Gastroesophageal sphincter (tissue), 3 donors: ENCODE data around the gene ZNF436.

ENCODE experiments used
- CTCF ChIP-seq, 4 experiments: fragments of 200-600 bp in 2 of 4; fragments of 450-650 bp in 2 of 4; sonication (generic) in 1 of 4; IDR thresholded peaks; one replicate each; pipeline ENCODE4 v1.5.1; 2017 to 2019; ENCODE audit warnings: antibody characterized with exemption in 4 of 4, mild to moderate bottlenecking in 2 of 4, moderate library complexity in 2 of 4
- EP300 ChIP-seq: sonication (generic); formaldehyde crosslinking; IDR thresholded peaks from one replicate; pipeline ENCODE4 v1.6.1; 2017; ENCODE audit warnings: antibody characterized with exemption, mild to moderate bottlenecking
- POLR2A ChIP-seq, 2 donors: fragments of 450-650 bp; IDR thresholded peaks; one replicate each; pipeline ENCODE4 v1.6.1; 2017; ENCODE audit warnings: antibody characterized with exemption in 2 of 2, mild to moderate bottlenecking in 2 of 2, moderate library complexity in 1 of 2
- POLR2AphosphoS5 ChIP-seq: sonication (generic); formaldehyde crosslinking; IDR thresholded peaks from one replicate; pipeline ENCODE4 v1.6.1; 2017; ENCODE audit warnings: antibody characterized with exemption

- TF ChIP-seq EP300 (no peak), CTCF (IDR thresholded peaks at IDR 0.05) (no peak), POLR2AphosphoS5 (no peak), POLR2A (IDR thresholded peaks at IDR 0.05) (no peak)
These were observed 15.5 kb upstream of the ZNF436 start for GRCh38 chr1:23385119-23385621.
